ENCODE measurements around the gene SLC8A2.
"Not testable (repeated sequence)": the region's sequence is repeated elsewhere in the genome, so short reads cannot be mapped to it uniquely, and the experiment has no call there.

SLC8A2 gene

DNA sequence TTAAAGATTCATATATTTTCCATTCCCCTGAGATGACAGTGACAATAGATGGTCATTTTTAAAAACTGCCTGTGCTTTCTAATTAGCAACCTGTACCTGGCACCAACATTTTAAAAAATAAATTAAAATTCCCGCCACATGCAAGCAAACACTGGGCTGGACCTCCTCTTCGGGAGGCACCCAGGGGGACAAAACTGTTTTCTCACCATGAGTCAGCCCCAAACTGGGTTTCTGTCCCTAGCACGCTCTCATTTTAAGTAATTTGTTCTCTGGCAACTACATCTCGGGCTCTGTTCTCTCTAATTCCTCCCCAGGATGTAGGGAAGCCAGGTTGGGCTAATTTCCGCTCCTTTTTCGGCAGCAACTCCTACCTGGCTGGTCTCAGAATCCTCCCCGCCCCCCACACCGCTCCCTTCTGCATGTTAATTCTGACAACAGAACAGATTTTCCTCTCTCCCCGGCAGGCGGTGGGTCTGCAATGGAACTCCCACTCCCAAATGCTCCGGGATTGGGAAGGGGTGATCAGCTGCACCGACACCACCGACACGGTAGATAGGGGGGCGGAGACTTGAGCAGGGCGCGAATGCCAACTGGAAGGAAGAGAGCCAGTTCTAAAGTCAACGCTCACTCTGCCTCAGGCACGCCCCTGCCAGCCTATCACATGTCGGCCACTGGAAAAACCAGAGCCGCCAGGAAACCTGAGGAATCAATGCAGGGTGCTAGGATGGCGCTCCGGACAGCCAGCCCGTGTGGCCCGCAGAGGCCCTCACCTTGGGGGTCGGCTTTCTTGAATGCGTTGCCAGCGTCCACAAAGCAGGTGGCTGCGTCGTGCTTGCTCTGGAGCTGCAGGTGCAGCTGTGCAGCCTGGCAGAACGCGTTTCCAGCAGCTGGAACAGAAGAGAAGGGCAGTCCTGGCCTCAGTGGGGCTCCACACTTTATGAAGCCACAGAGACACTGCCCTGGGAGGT lies 28.5 kb upstream of the SLC8A2 start:
- no peak for DNase-seq

DNA sequence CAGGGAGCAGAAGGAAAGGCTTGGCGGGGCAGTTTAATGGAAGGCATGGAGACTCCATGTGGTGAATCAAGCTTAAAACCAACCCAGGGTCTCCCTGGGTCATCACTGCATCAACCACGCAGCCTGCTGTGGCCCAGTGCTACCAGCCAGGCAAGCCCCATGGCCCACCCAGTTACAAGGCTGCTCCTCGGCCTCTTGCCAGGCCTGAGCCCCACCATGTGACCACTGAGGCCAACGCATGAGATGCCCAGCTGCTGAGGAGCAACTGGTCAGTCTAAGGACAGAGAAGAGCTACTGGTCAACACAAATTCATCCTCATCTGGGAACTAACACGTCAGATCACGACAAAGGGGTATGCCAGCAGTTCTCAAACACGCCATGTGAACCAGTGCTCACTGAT lies 27.7 kb upstream of the SLC8A2 start:
- no peak for DNase-seq

DNA sequence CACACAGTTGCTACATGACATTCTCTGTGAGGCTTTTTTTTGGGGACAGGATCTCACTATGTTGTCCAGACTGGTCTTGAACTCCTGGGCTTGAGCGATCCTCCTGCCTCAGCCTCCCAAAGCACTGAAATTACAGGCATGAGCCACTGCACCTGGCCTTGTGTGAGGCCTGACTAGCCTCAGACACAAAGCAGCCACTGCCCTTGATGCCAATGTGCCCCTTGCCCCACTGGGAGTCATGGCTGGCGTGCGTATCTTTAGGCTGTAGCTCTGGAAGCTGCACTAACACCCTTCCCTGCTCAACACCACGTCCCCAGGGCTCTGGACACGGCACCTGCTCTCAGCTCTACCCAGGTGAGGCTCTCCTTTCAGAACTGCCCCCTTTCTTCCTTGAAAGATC lies 26.9 kb upstream of the SLC8A2 start:
- DNase-seq = no peak

DNA sequence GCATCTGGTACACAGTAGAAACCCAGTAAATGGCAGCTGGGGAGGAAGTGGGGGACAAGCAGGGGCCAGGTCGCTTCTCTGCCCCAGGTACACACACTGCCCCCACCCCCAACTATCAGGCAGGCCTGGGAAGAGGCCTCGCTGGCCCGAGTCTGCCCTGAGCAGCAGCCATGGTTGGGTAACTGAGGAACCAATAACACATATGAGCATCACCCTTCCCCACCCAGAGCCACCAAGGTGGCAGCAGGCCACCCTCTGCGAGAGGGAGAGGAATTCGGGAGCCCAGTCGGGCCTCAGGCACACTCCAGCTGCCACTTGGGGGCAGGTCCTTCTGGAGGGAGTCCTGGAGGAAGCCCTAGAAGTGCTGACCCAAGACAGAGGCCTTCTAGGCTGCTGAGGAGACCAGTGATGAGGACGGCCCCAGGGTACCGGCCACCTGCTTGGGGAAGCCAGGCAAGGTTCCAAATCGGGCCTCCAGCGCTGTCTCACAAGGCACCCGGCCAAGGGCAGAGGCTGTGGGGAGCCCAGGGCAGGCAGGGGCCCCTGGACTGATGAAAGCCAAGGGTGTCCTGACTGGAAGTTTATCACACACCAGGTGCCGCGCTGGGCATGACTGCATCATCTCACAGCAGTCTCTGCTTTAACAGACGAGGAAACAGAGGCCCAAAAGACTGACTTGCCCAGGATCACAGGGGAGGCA lies 26.3 kb upstream of the SLC8A2 start:
- no peak for DNase-seq

DNA sequence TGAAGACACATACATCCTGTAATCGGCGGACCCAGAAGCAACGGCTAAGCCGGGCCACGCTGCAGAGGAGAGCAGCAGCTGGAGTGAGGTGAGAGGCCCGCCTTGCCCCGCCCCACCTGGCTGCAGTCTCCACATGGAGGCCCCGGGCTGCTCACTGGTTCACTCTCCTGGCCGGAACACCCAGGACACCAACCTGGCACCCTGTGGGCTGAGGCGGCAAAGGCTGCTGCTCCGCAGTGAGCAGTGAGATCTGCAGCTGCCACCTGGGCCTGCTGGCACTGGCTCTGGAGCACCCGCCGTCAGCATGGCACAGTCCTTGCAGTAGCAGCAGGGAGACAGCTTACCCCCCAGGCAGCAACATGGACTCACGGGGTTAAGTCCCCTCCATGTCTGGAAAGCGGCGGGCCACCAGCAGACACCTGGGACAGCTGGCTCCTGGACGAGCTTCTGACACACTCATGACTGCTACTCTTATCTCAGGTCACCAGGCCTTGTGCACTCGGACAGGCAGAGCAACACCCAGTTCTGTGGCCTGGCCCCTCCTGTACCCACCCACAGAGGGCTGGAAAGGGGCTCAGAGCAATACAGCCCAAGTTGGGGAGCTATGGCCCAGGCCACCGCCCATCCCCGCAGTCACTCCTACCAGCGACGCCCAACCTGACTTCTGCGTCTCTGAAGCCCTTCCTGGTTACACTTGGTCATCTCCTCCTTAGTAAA lies 25.5 kb upstream of the SLC8A2 start:
- no peak for DNase-seq

DNA sequence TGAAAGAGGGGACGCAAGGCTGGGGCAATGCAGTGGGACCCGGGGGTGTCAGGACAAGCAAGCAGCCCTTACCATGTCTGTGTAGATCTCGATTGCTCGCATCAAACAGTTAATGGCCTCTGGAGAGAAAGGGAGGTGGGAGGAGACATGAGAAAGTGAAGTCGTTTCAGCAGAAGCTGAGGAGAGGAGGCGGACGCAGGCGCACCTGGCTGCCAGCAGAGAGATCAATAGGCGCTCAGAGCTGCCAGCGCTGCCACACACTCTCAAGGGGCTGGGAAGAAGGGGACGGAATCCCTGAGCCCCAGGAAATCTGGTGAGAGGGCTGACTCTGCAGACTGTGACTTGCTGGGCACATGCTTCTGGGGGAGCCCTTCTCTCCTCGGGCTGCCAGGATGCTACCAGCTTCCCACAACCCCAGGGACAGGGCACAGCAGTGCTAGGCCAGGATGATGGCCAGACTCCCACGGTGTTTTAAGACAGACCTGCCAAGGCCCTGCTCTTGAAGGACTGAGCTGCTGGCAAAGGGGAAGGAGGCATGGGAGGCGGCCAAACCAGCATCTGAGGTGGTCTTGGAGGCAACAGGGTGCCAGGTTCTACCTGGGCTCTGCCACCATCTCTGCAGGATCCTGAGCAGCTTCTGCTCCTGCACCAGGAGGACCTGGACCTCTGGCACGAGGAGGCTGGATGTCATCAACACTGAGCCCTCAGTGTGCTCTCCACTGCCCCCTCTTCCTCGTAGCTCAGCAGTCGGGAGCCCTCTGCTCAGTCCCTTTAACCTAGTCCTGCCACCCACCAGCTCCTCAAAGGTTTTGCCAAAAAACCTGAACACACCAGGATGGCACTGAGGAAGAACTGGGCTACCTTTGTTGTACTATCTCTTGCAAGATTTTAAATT lies 24.0 kb upstream of the SLC8A2 start:
- DNase-seq = no peak

DNA sequence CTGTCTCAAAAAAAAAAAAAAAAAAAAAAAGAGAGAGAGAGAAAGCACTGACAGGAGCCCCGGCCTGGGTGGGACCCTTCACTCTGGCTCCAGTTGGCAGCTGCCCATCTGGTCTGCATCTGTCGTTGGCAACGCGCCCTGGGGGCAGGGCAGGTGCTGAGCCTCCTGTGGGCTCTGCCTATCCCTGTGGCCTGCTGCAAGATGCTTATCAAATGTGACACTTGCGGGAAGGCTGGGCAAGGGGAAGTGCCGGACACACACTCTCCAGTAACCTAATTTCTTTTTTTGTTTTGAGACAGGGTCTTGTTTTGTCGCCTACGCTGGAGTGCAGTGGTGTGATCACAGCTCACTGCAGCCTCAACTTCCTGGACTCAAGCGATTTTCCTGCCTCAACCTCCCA lies 23.0 kb upstream of the SLC8A2 start:
- peak in 1 of 2 experiments; percentile 66 for DNase-seq

DNA sequence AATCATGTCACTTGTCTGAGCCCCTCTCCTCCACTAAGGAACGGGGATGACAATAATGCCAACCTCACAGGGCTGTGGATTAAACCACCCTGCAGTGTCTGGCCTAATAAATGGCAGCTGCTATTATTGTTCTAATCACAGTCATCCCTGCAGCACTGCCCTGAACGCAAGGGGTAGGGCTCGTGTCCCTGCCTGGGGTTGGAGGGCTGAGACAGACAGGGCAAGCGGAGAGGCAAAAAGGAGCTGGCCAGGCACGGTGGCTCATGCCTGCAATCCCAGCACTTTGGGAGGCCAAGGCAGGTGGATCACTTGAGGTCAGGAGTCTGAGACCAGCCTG lies 22.5 kb upstream of the SLC8A2 start:
- no peak for DNase-seq

DNA sequence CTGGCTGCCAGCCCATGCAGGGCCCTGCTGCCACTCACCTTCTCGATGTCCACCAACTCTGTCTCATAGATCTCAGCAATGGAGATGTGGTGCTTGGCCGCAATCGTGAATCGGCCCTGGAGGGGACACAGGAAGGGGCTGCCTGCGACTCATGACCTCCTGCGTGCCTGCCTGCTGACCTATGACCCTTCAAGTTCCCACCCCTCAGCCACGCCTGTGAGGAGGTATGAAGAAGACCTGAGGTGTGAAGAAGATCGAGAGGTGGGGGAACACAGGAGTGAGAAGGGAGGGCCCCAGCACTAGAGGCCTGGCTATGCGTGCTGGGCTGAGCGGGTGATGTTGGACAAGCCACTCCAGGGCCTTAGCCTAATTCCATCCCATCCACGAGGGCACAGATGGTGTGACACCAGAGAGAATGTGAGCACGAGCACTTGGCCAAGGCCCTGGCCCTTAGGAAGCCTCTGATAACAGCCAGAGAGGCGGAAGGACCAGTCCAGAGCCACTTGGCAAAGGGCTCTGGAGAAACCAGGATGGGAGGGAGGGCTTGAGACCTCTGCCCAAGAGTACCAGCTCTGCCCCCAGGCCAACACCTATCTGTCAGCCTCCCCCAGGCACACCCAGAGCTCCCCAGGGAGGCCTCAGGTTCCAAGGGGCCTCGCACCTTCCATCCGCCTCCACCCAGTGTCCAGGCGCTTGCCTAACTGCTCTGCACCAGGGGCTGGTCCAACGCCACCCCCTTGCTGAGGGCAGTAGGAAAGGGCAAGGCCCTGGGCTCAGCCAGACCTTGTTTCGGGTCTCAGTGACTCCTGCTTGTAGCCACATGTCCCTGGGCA lies 21.9 kb upstream of the SLC8A2 start:
- DNase-seq = no peak

DNA sequence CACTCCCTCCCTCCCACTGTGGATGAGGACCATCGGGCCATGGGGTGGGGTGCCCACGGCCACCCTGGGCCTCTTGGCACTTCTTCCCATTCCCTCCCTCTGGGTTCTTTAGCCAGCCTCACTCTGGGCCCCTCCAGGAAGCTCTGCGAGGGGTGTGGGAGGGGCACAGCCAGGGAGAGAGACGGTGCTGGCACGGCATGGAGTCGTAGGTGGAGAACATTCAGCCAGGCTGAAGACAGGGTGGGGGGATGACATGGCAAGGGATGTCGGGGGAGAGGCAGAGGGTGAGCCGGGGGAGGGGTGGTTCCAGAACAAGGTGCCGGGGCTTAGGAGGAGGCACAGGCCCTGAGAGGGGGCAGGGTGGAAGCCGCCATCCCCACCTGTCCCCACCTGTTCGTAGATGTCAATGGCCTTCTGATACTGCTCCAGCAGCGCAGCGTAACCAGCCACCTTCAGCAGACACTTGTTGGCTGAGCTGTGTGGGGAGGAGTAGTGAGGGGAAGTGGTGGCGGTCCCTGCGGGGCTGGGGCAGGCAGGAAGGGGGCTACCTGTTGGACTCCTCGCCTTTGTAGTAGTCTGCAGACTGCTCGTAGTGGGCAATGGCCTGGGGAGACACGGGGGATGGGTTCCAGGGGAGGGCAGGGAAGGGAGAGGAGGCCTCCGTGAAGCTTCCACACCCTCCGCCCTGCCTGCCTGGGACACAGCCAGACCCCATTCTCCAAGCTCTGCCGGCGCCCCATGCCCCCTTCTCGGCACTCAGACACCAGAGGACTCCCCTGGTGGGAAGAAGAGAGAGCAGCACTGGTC lies 21.1 kb upstream of the SLC8A2 start:
- DNase-seq = no peak

DNA sequence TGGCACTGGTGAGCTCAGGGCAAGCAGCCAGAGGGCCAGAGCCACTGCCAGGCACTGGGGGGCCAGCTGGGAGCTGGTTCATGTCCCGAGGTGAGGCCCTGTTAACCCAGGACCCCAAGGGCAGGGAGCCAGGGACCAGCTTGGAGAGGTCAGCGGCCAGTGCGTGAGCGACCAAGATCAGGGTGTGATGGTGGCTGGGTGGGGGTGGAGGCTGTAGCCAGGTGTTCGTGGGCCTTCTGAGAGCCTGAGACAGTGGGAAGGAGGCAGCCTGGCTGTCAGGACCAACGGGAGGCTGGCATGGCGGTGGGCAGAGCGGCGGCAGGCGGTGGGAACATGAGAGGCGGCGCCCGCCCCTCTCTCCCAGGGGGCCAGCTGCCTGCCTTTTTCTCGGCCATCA lies 20.4 kb upstream of the SLC8A2 start:
- no peak for DNase-seq

DNA sequence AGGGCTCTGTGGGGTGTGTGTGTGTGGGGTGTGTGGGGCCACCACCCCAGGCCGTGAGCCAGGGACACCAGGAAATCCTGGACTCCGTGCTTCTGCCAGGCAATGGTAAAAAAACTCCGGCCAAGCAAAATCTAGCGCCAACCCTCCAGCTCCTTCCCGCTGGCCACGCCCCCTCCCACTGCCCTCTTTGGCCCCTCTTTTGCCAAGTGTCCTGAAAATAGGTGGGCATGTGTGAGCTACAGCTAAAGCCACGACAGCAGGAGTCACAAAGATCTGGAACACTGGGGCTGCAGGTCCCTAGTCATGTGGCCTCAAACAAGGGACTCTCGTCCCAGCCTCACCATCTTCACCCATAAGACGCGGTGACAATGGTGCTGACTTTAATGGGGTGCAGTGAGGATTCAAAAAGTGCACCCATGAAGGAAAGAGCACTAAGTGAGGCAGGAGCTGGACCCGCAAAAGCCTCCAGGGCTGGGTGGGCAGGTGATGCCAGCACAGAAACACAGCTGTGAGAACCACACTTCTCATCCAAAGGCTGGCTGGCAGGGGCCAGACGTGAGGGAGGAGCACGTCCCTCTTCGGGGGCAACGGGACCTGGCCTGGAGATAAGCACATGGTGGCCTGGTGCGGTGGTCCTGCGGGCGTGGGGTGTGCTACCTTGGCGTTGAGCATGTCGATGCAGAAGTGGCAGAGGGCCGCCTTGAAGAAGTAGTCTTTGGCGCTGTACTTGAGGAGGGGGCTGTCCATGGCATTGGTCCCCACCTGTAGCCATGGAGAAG lies 19.9 kb upstream of the SLC8A2 start:
- DNase-seq = no peak

DNA sequence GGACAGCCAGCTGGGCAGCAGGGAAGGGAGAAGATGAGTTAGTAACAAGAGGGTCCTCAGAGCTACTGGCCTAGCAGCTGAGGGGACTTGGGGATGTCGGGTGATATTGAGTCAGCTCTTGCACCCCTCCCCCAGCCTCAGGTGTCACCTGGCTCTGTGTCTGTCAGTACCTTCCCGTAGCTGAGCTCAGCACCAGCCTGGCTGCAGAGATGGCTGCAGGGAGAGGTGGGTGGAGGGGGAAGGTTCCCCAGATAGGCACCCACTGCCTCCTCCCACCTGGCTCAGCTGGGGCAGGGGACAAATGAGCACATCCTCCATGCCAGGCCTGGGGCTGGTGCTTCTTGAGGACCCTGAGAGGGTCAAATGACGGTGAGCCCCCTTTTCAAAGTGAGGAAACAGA lies 19.2 kb upstream of the SLC8A2 start:
- DNase-seq = no peak

DNA sequence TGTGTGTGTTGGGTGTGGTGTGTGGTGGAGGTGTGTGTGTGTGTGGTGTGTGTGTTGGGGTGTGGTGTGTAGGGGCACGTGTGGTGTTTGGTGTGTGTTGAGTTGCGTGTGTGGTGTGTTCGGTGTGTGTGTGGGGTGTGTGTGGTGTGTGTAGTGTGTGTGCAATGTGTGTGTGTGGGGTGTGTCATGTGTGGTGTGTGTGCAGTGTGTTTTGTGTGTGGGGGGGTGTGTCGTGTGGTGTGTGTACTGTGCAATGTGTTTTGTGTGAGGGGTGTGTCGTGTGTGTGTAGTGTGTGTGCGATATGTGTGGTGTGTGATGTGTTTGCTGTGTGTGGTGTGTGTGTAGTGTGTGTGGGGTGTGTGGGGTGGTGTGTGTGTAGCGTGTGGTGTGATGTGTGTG lies 18.3 kb upstream of the SLC8A2 start:
- DNase-seq = no peak

DNA sequence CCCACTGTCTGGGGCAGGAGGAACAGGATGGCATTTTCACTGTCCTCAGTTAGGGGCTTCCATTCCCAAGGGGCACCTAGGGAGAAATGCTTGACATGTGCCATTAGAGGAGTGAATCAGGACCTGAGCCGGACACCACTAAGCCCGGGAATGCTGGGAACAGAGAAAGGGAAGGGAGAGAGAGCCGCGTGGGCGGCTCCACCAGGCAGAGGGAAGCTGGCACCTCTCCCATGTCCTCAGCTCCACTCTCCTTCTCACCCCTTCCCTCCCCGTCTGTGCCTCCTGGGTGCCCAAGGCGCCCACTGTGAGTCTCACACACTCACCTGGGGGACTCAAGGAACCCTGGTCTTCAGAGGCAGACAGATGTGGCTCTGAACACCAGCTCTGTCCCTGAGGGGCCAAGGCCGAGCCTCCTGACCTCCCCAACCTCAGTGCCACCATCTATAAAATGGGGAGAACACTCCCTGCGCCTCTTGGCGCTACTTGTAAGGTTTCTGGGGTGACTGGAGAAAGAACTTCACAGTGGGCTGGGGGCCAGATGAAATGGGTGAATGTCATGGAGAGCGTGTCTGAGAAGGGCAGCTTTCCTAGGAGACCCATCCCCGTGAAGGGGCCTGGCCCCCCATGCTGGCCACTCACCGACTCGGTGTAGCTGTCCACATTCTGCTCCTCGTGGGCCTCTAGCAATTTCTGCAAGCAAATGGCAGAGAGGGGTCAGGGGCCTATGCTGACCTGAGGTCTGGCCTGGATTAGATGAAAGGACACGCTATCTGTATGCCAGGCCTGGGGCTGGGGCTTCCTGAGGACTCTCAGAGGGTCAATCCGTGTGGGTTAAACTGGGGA lies 17.6 kb upstream of the SLC8A2 start:
- DNase-seq = no peak

DNA sequence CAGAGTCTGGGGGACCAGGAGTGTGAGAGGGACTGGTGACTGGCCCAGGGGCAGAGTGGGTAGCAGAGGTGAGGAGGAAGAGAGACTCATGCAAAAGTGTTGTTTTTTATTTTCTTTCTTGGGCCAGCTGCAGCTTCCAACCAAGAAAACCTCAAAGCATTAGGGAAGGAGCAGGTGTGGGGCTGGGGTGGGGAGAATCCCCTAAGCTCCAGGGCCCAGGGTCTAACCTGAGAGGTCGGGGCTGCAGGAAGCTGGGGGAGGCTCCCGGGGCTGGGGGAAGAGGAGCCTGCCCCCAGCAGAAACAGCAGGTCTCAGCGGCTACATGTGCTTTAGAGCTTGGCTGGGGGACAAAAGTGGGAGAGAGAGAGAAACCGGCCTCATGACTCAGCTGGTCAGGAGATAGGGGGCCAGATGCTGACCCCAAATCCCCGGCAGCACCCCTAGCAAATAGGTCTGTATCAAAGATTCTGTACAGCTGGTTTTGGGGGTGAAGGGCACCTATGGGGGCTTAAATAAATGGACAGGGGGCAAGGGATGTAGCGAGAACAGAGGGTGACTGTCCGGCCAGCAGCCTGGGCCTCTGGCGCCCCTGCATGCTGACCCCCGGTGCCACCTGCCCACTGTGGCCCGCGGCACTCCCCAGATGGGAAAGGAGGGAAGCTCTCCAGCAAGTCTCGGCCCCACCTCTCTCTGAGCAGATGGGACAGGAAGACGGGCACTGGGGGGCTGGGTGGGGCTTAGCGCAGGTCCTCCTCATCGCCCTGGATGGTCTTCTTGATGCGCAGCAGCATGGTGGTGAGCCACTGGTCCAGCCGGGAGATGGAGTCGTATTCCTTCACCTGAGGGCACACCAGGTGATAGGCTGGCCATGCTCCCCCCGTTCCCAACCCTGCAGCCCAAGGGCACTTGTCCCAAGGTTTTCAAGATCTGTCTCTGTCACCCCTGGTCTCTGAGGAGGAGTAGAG lies 16.1 kb upstream of the SLC8A2 start:
- DNase-seq = no peak

DNA sequence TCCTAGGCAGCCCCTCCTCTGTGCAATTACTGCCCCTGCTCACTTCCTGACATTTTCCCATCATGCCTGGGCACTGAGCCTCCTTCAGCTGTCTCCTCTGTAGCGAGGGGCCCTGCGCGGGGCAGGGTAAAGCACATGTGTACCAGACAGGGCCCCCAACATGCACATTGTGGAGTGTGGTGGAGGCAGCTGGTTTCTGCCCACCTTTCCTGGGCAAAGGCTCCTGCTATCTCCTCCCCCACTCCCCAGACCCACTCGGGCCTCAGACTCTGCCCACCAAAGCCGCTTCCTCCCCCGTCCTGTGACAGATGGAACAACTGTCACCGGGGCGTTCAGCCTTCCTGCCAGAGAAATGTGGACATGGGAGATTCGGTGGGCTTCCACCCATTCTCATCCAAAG lies 15.2 kb upstream of the SLC8A2 start:
- no peak for DNase-seq

DNA sequence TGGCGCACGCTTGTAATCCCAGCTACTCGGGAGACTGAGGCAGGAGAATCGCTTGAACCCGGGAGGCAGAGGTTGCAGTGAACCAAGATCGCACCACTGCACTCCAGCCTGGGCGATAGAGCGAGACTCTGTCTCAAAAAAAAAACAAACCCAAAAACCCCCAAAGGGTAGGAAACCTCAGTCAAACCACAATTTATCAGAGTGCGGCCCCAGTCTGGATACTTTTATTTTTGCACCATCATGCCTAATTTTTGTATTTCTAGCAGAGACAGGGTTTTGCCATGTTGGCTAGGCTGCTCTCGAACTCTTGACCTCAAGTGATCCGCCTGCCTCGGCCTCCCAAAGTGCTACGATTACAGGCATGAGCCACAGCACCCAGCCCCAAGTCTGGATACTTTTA lies 14.5 kb upstream of the SLC8A2 start:
- DNase-seq = not testable (repeated sequence)
